Muscle layer of duodenum (tissue), 2 donors: ENCODE measurements around the gene MPEG1.
A peak's percentile ranks its signal among the peaks of the same experiment; 100 is the strongest.

Source experiments
- H3K27ac ChIP-seq: one replicate; pipeline ENCODE4 v1.7.0; 2013; ENCODE audit warnings: mild to moderate bottlenecking, low read length
- H3K27me3 ChIP-seq: one replicate; pipeline ENCODE4 v1.7.0; 2013; ENCODE audit warnings: low read depth, mild to moderate bottlenecking, control low read depth, low read length
- H3K36me3 ChIP-seq, 2 donors: one replicate each; pipeline ENCODE4 v1.7.0; 2013; ENCODE audit warnings: low read length in 2 of 2, control low read depth in 1 of 2, mild to moderate bottlenecking in 1 of 2; ENCODE audit not compliant: insufficient read depth in 2 of 2, control insufficient read depth in 1 of 2
- H3K4me1 ChIP-seq, 2 donors: one replicate each; pipeline ENCODE4 v1.7.0; 2013; ENCODE audit warnings: low read length in 2 of 2, mild to moderate bottlenecking in 2 of 2, control low read depth in 1 of 2, moderate library complexity in 1 of 2; ENCODE audit not compliant: insufficient read depth in 2 of 2, control insufficient read depth in 1 of 2
- H3K4me3 ChIP-seq, 2 donors: one replicate each; pipeline ENCODE4 v1.7.0; 2013; ENCODE audit warnings: low read length in 2 of 2, low read depth in 1 of 2, mild to moderate bottlenecking in 1 of 2
- H3K9me3 ChIP-seq, 2 donors: one replicate each; pipeline ENCODE4 v1.7.0; 2013; ENCODE audit warnings: low read length in 2 of 2, control low read depth in 1 of 2, mild to moderate bottlenecking in 1 of 2; ENCODE audit not compliant: control insufficient read depth in 1 of 2
- donor health status: healthy.

Gene MPEG1

GRCh38 chr11:59187587-59187986, 25.1 kb downstream of the MPEG1 start:
- Histone ChIP-seq H3K27me3 (no peaks in the 10 kb centered on the region), H3K9me3 (no peaks in the 10 kb centered on the region), H3K36me3 (peaks cover 9 to 14% of the 10 kb centered on the region in 2 donors), H3K4me1 (peaks cover 44 to 46% of the 10 kb centered on the region in 2 donors), H3K4me3 (no peak overlapping the region), H3K27ac (peak overlapping the region; percentile 47)

GRCh38 chr11:59187035-59187434, 25.7 kb downstream of the MPEG1 start:
- H3K27me3 ChIP-seq, result no peaks in the 10 kb centered on the region
- no peaks in the 10 kb centered on the region for H3K9me3 ChIP-seq
- peak overlapping the region in 1 of 2 donors; percentile 13 for H3K4me3 ChIP-seq
- H3K4me1 ChIP-seq, result peaks cover 44 to 46% of the 10 kb centered on the region in 2 donors
- H3K27ac ChIP-seq, result peak overlapping the region; percentile 47
- H3K36me3 ChIP-seq, result peaks cover 4 to 13% of the 10 kb centered on the region in 2 donors

- H3K27me3 ChIP-seq, result no peaks in the 10 kb centered on the region
- H3K4me3 ChIP-seq, result peak overlapping the region in 1 of 2 donors; percentile 14
- peak overlapping the region; percentile 47 for H3K27ac ChIP-seq
- peaks cover 44 to 46% of the 10 kb centered on the region in 2 donors for H3K4me1 ChIP-seq
- H3K36me3 ChIP-seq, result peaks cover 0 to 7% of the 10 kb centered on the region in 2 donors
- no peaks in the 10 kb centered on the region for H3K9me3 ChIP-seq
These were observed 26.6 kb downstream of the MPEG1 start for GRCh38 chr11:59186130-59186594.

GRCh38 chr11:59185386-59185945, 27.3 kb downstream of the MPEG1 start:
- peaks cover 44 to 45% of the 10 kb centered on the region in 2 donors for H3K4me1 ChIP-seq
- H3K36me3 ChIP-seq, result peaks cover 0 to 7% of the 10 kb centered on the region in 2 donors
- no peaks in the 10 kb centered on the region for H3K9me3 ChIP-seq
- H3K4me3 ChIP-seq, result peak overlapping the region in 1 of 2 donors; percentile 14
- peak overlapping the region; percentile 47 for H3K27ac ChIP-seq
- H3K27me3 ChIP-seq, result no peaks in the 10 kb centered on the region

GRCh38 chr11:59184691-59185339, 27.9 kb downstream of the MPEG1 start:
- H3K27me3 ChIP-seq, result no peaks in the 10 kb centered on the region
- H3K4me1 ChIP-seq, result peaks cover 38 to 43% of the 10 kb centered on the region in 2 donors
- H3K4me3 ChIP-seq, result peak overlapping the region in 1 of 2 donors; percentile 14
- H3K36me3 ChIP-seq, result peaks cover 0 to 7% of the 10 kb centered on the region in 2 donors
- peak overlapping the region; percentile 47 for H3K27ac ChIP-seq
- H3K9me3 ChIP-seq, result no peaks in the 10 kb centered on the region

GRCh38 chr11:59183771-59184170, 29.0 kb downstream of the MPEG1 start:
- H3K4me1 ChIP-seq, result peaks cover 35% of the 10 kb centered on the region in 2 donors
- H3K36me3 ChIP-seq, result peaks cover 0 to 7% of the 10 kb centered on the region in 2 donors
- no peaks in the 10 kb centered on the region for H3K27me3 ChIP-seq
- H3K27ac ChIP-seq, result no peak overlapping the region
- H3K4me3 ChIP-seq, result no peak overlapping the region
- H3K9me3 ChIP-seq, result no peaks in the 10 kb centered on the region

- H3K27ac ChIP-seq, result no peak overlapping the region
- peaks cover 0 to 7% of the 10 kb centered on the region in 2 donors for H3K36me3 ChIP-seq
- H3K27me3 ChIP-seq, result no peaks in the 10 kb centered on the region
- H3K4me1 ChIP-seq, result peaks cover 29 to 36% of the 10 kb centered on the region in 2 donors
- no peak overlapping the region for H3K4me3 ChIP-seq
- no peaks in the 10 kb centered on the region for H3K9me3 ChIP-seq
These were observed 30.1 kb downstream of the MPEG1 start for GRCh38 chr11:59182457-59183151.

GRCh38 chr11:59181746-59182456, 30.8 kb downstream of the MPEG1 start:
- Histone ChIP-seq H3K4me3 (no peak overlapping the region), H3K4me1 (peaks cover 25 to 29% of the 10 kb centered on the region in 2 donors), H3K27me3 (no peaks in the 10 kb centered on the region), H3K27ac (no peak overlapping the region), H3K36me3 (peaks cover 3 to 7% of the 10 kb centered on the region in 2 donors), H3K9me3 (no peaks in the 10 kb centered on the region)

GRCh38 chr11:59180907-59181306, 31.8 kb downstream of the MPEG1 start:
- Histone ChIP-seq H3K9me3 (no peaks in the 10 kb centered on the region), H3K27me3 (no peaks in the 10 kb centered on the region), H3K4me3 (no peak overlapping the region), H3K4me1 (peaks cover 22 to 29% of the 10 kb centered on the region in 2 donors), H3K27ac (no peak overlapping the region), H3K36me3 (peaks cover 4 to 7% of the 10 kb centered on the region in 2 donors)

- H3K9me3 ChIP-seq, result no peaks in the 10 kb centered on the region
- H3K4me1 ChIP-seq, result peaks cover 21 to 31% of the 10 kb centered on the region in 2 donors
- no peak overlapping the region for H3K27ac ChIP-seq
- no peak overlapping the region for H3K4me3 ChIP-seq
- peaks cover 4 to 7% of the 10 kb centered on the region in 2 donors for H3K36me3 ChIP-seq
- H3K27me3 ChIP-seq, result no peaks in the 10 kb centered on the region
These were observed 32.5 kb downstream of the MPEG1 start for GRCh38 chr11:59180168-59180776.
